Activated CD4-positive, alpha-beta T cell treated with anti-CD3 and anti-CD28 coated beads, Interleukin-10, Interleukin-2, amounts not matched to agents 100 ng/mL and 50 ng/mL, durations not matched to agents 16 hours and 8 hours (primary cell): ENCODE data around the gene BPTF.
A peak's percentile ranks its signal among the peaks of the same experiment; 100 is the strongest.
"Not testable (repeated sequence)": the region's sequence is repeated elsewhere in the genome, so short reads cannot be mapped to it uniquely, and the experiment has no call there.

Experiments
- DNase-seq: peaks from one replicate; pipeline ENCODE4 v3.0.0-alpha.2; 2020

BPTF gene

DNA sequence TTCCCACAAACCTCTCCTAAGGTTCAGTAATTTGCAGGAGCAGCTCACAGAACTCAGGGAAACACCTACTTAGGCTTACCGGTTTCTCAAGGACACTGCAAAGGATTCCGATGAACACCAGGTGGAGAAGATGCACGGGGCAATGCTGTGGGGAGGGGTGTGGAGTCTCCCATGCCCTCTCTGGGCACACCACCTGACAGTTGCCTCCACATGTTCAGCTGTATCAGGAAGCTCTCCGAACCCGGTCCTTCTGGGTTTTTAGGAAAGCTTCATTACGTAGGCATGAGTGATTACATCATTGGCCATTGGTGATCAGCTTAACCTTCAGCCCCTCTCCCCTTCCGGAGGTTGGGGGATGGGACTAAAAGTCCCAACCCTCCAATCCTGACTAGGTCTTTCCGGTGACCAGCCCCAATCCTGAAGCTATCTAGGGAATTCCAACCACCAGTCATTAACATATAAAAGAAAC lies 149.3 kb downstream of the BPTF start:
- no peak for DNase-seq

DNA sequence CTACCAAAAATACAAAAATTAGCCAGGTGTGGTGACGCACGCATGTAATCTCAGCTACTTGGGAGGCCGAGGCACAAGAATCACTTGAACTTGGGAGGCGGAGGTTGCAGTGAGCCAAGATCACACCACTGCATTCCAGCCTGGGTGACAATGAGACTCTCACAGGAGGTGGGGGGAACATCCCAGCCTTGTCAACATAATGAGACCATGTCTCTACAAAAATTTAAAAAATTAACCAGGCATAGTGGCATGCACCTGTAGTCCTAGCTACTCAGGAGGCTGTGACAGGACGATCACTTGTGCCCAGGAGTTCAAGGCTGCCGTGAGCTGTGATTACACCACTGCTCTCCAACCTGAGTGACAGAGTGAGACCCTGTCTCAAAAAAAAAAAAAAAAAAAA lies 151.0 kb downstream of the BPTF start:
- not testable (repeated sequence) for DNase-seq

DNA sequence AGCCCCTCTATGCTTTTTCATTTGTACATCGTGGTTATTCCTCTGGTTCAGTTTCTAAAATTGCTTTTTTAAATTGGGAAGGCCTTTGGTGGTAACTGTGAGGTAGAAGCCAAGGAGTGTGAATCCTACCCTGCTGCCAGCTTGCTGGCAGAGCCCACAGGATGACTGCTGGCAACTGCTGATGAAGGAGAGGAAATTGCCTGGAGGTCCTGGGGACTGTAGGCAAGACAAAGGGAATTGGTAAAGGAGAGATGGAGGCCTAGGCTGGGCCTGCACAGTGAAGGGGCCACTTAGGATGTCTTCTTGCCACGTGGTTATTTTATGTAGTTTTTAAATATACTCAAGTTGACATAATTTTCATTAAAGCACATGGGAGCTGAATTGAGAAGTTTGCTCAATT lies 155.2 kb downstream of the BPTF start:
- DNase-seq: no peak

DNA sequence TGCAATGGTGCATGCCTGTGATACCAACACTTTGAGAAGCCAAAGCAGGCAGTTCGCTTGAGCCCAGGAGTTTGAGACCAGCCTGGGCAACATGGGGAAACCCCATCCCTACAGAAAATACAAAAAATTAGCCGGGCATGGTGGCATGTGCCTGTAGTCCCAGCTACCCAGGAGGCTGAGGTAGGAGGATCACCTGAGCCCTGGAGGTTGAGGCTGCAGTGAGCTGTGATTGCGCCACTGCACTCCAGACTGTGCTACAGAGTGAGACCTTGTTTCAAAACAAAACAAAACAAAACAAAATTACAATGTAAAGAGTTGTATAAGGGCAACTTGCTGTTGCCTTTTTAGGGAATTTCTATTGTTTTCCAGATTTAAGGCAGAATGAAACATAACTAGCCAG lies 155.6 kb downstream of the BPTF start:
- DNase-seq: not testable (repeated sequence)

DNA sequence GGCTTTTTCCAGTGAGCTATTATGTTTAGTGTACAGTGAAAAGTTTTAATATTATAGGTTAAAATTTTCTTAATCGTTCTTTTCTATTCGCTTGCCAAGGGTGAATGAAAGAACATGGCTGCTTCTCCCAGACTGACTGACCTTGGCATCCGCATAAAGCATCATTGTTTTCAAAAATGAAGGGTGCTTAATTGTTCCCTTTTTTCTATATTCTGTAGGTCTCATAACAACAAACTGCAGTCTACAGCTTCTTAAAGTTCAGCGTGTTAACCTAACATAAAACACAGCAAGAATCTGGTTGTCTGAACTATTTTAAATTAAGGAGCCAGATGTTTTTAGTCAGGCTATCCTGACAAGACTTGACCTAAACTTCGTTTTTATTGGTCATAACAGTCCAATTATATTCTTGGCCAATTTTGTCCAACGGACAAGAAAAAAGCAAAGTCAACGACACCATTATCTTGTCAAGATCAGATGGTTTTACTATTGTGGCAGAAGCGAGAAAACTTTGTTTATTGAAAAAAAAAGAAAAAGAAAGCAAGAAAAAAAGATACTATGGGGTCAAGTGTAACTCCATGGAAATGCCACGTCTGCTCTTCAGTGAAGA lies 156.8 kb downstream of the BPTF start:
- DNase-seq: no peak

DNA sequence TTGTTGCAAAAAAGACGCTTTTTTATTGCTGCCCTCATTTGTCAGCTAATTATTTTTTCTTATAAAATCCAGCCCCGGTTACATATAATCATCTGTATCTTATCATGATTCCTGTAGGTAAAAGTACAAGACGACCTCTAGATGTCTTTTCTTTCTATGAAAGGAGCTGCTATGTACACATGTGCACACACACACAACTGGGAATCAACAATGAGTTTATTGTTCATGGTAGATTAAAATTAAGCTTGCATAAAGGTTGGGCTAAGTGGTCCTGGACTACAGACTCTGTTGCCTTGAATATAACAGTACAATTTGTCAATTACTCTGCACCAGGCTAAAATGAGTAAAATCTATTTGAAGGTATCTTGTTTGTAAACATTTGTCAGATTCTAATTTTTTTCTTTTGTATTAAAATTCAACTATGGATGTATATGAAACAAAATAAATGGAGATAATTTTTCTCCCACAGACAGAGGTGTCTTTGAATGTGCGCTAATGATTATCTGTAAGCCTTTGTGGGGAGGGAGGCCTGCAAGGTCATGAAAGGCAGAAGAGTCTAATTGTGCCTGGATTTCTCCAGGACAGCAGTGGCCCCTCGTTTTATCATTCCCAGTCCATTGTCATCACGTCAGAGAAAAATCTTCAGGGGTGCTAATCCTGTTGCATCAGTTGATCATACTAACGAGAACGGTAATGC lies 157.5 kb downstream of the BPTF start:
- DNase-seq: no peak

DNA sequence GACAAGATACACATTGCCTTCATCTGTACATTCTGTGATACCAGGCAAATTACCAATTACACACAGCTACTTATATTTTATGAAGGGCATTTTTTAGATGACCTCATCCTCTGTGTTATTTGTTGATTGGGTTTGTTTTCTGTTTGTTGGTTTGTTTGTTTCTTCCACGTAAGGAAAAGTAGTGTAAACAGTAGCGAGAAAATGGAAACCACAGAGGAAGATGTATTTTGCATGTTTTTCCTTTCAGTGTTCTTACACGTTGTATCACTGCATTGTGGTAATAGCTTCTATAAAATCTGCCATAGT lies 158.0 kb downstream of the BPTF start:
- no peak for DNase-seq

DNA sequence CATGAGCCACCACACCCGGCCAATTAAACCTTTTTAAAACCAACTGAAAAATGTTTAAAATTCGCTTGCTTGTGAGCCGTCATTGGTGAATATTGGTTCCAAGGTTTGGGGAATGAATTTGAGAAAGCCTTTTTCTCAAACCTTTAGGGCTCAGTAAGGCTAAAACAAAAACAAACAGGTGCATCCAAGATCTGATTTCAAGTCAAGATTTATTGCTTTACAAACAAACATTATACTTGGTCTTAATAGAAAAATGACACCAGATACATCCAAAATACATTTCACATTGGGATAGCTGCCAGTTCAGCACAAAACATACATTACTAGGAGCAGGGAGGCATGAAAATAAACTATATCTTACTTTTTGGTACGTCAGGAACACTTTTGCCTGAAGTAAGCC lies 165.6 kb downstream of the BPTF start:
- no peak for DNase-seq

DNA sequence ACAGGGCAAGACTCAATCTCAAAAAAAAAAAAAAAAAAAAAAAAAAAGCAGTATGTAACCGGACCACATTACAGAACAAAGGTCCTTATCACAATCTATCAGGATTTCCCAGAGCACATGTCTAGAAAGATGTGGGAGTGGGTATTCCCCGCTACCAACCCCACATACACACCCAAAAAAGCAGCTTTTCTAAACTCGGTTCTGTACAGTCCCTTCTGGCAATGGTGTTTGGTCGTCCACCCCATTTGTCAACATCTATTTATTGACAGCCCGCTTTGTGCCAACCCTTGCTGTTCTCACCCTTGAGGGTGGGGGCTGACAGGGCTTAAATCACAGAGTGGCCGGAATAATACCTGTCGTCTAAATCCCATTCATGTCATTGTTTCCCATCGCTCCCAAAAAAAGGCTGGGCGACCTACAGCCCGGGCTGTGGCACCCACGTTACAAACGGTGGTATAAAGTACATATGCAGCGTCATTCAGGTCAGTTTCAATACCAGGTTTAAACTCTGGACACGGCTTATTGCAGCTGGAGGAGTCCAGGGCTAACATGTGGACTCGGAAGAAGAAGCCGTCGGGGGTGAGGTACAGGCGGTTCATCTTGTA lies 167.3 kb downstream of the BPTF start:
- DNase-seq: no peak

DNA sequence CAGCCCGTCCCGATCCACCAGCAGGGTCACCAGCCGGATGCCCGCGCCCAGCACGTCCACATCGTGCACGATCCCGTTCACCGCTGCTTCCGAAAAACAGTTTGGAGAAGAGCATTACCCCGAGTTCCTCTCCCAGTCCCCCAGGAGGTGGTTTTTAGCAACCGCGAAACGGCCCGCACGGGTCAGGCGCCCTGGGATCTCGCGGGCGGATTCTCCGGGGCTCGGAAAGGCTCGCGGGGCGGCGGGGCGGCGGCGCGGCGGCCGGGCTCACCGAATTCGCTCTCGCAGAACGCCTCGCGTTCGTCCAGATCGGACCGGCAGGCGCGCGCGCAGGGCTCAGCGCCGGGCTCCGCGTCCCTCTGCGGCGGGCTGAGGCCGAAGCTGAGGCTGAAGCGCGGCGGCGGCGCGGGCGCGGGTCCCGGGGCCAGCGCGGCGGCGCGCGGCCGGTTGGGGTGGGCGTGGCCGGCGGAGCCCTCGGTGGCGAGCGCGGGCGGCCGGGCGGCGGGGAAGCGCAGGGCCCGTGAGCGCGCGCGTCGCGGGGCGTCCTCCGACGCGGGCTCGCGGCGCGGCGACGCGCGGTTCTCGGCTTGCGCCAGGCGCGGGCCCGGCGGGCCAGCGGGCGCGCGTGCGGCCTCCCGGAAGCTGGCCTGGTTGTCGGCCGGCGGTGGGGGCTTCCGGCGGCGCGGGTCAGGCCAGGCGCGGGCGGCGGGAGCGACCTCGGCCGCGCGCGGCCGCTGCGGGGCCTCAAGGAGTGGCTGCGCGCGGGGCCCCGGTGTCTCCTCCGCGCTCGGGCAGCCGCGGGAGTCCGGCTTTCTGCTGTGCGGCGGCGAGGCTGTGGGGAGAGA lies 168.1 kb downstream of the BPTF start:
- DNase-seq: peak; percentile 91

DNA sequence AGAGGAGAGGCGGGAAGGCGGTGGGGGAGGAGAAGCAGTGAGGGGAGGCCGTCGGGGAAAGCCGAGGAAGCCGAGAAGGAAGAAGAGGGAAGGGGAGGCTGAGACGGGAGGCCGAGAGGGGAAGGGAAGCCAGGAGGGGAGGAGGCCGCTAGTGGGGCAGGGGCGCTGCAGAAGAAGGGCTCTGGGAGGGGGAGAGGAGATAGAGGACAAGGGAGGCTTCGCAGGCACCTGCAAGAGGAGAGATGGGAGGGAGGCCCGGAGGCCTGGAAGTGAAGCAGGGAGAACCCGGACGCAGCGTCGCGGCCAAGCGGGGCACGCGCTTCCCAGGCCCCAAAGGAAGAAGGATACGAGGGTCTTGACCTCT lies 168.7 kb downstream of the BPTF start:
- no peak for DNase-seq

DNA sequence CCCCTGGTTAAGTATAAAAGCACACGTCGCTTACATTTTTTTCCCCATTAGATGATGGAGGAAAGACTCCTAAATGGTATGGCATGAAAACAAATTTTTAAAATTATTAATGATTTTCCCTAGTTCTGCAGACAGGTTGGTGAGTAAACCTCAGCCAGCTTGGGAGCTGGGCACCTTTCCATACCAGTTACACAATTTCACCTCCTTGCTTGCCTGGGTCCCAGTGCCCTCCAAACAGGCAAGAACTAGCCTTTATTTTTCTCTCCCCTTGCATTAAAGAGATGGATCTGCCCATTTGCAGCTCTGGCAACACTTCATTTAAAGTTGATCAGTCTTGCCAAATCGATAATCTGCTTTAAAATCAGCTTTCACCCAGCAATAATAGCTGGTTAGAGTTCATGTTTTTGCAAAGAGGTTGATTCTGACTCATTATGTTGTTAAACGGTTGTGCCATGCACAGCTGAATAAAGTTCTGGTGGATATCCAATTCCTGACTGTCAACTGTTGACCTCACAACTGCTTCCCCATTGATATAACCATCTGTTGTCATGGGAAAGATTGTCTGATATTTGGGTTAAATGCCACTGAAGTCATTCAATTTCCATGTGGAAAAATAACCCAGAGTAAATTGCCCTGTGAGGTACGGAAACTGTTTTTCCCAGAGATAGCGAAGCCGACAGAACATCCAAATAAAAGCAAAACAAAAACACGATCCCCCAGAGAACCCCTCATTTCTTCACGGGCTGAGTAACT lies 169.7 kb downstream of the BPTF start:
- DNase-seq: peak; percentile 44

DNA sequence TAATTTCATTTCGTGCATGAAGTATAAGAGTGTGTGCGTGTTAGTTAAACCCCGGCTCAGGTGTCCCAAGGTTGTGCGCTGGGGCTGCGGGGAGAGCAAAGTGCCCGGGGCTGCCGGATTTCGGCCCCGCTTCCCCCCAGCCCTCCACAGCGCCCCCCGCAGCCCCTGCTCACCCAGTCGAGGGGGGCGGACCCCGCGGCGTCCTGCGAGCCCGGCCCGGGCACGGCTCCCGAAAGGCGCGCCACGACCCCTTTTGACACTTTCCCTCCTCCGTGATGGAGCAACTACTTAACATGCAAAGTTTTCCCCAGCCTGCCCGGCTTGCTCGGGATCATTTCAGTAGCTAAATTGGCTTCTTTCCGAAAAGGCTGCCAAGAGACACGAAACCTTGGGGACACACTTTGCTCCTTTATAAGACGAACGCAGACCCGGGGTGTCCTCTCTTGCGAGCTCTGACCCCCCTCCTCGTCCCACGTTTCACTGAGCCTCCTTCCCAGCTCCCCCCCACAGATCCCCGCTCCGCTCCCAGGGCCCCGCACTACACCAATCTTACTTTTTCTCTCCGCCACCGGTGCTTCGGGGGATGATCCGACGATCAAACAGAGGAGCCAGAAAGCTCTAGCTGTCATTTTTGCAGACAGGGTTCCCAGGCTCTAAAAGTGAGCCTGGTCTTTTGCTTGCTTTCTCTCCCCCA lies 170.4 kb downstream of the BPTF start:
- peak; percentile 19 for DNase-seq

DNA sequence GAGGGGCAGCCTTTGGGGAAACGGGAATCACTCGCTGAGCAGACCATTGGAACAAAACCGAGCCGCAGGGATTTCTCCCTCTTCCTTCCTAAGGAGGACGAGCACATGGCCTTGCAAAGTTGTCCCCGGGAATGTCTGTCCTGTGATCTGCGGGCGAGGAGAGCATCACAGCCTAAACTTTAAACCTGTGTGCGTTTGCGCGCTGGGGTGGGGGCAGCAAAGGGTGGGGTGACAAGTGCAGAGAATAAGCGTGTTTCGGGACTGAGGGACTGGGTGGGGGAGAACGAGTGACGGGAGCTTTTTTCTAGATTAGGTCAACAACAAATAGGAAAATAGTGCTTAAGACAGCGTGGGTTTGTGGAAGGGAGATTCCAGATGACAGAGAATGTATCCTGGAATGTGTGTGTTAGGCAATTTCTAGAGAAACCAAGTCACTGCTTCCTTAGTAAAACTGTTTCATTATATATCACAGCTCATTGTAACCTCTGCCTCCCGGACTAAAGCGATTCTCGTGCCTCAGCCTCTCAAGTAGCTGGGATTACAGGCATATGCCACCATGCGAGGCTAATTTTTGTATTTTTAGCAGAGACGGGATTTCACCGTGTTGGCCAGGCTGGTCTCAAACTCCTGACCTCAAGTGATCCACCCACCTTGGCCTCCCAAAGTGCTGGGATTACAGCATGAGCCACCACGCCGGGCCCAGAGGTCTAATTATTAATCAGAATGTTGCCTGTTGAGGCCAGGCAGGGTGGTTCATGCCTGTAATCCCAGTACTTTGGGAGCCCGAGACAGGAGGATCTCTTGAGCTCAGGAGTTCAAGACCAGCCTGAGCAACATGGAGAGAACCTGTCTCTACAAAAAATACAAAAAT lies 171.2 kb downstream of the BPTF start, which contains the start of gene C17orf58:
C17orf58 (minus strand) TSS at position 169 of the 871 bp plus-strand sequence. CDS start 271 bp downstream, outside the sequence.
- DNase-seq: peak; percentile 54

DNA sequence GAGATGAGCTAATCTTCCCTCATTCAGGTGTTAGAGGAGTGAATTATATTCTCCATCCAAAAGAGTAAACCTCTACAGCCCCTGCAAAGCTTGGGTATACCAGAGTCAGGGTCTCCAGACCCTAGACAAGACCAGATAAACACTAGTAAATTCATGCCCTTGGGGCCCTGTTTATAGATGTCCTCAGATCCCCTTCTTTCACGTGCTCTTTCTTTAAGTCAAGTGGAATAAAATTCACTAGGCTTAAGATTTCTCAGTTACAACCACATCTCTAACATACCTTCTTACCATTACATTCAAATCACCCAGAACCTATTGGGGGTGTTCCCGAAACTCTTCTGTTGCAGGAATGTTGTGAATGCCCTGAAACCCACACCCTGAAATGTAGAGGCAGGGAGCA lies 173.2 kb downstream of the BPTF start:
- DNase-seq: no peak

DNA sequence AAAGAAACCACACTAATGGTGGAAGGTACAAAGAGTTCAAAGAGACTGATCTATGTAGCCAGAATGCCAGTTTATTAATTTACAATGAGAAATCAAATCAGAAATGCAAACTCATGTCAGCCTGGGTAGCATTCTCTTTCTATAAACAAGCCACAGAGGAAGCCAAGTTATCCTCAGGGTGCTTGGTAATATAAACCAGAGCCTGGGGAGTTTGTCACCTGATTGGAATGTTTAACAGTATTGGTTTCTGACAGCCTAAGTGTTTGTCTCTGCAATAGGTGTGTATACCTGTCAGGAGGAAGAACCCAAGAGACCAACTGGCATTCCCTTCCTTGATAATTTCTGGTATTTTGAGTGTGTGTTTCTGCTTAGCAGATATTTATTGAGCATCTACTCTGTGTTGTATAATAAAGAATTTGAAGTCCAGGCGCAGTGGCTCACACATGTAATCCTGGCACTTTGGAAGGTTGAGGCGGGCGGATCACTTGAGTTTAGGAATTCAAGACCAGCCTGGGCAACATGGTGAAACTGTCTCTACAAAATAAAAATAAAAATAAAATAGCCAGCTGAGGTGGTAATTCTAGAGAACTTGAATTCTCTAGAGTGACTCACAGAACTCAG lies 174.1 kb downstream of the BPTF start:
- DNase-seq: no peak

DNA sequence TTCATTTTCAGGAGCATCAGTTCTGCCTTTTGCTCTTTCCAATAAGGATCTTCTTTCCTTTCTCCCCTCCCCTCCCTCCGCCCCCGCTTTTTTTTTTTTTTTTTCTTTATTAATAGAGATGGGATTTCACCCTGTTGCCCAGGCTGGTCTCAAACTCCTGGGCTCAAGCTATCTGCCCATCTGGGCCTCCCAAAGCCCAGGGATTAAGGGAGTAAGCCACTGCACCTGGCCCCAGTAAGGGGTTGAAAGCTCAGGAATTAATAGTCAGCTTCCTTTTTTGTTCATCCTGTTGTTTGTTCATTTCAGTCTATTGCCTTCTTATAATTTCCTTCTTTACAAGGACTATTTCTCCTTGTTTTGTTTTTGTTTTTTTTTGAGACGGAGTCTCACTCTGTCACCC lies 178.9 kb downstream of the BPTF start:
- no peak for DNase-seq

DNA sequence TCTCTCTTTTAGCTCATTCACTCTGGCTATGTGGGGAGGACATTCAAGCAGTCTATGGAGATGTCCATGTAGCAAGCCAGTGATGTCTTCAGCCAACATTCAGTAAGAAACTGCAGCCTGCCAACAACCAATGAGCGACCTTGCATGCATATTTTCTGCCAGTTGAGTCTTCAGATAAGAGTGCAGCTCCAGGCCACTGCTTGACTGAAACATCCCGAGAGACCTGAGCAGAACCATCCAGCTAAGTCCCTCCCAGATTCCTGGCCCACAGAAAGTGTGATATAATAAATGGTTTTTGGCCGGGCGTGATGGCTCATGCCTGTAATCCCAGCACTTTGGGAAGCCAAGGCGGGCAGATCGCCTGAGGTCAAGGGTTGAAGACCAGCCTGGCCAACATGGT lies 181.5 kb downstream of the BPTF start:
- no peak for DNase-seq

DNA sequence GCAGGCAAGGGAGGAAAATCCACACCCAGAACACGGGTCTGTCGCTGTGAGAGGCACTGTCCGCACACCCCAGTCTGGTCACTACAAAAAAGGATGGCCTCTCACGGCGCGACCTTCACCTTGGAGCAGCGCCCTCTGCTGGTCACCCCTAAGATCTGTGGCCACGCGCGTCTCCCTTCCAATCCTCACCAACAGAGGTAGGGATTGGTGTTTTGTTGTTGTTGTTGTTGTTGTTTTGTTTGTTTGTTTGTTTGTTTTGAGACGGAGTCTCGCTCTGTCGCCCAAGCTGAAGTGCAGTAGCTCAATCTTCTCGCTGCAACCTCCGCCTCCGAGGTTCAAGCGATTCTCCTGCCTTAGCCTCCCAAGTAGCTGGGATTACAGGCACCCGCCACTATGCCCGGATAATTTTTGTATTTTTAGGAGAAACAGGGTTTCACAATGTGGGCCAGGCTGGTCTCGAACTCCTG lies 185.9 kb downstream of the BPTF start:
- peak; percentile 71 for DNase-seq

DNA sequence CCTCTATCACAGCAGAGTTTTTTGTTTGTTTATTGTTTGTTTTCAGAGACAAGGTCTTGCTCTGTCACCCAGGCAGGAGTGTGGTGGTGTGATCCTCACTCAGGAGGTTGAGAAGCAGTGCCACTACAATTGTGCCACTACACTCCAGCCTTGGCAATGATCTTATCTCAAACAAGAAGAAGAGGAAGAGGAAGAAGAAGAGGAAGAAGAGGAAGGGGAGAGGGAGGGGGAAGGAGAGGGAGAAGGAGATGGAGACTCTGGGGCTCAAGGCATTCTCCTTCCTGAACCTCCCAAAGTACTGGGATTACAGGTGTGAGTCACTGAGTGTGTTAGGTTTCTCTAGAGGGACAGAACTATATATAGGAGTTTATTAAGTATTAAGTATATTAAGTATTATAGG lies 188.1 kb downstream of the BPTF start:
- DNase-seq: no peak
